Raji (cell line): ENCODE measurements around the gene ZNF500.

ENCODE experiments used
- POLR2A ChIP-seq: IDR thresholded peaks from 2 replicates; pipeline ENCODE4 v1.6.1; 2011; ENCODE audit warnings: low read depth, low read length, control low read depth; ENCODE audit not compliant: insufficient read depth

ZNF500 gene

GRCh38 chr16:4800290-4801041 lies 33.5 kb upstream of the ZNF500 start:
- TF ChIP-seq POLR2A = no peak

GRCh38 chr16:4799171-4799855 lies 32.4 kb upstream of the ZNF500 start:
- TF ChIP-seq POLR2A = no peak

GRCh38 chr16:4798456-4798855 lies 31.5 kb upstream of the ZNF500 start:
- TF ChIP-seq POLR2A = no peak

- TF ChIP-seq POLR2A = no peak
Observed at GRCh38 chr16:4797805-4798252, 30.9 kb upstream of the ZNF500 start.

- no peak for TF ChIP-seq POLR2A
Observed at GRCh38 chr16:4796982-4797804, 30.2 kb upstream of the ZNF500 start.

- no peak for TF ChIP-seq POLR2A
Observed at GRCh38 chr16:4795828-4796572, 29.0 kb upstream of the ZNF500 start.

- TF ChIP-seq POLR2A = no peak
Observed at GRCh38 chr16:4795181-4795827, 28.3 kb upstream of the ZNF500 start, which contains the start of gene SMIM22. TSS of gene SMIM22 (plus strand) at chr16:4795369. CDS start at chr16:4795735, 366 bp downstream.

- no peak for TF ChIP-seq POLR2A
Observed at GRCh38 chr16:4792951-4793513, 26.1 kb upstream of the ZNF500 start.

GRCh38 chr16:4790871-4791270 lies 23.9 kb upstream of the ZNF500 start:
- TF ChIP-seq POLR2A = no peak

- TF ChIP-seq POLR2A = no peak
Observed at GRCh38 chr16:4790261-4790660, 23.3 kb upstream of the ZNF500 start.

GRCh38 chr16:4788910-4789309 lies 21.9 kb upstream of the ZNF500 start:
- no peak for TF ChIP-seq POLR2A

GRCh38 chr16:4788489-4788889 lies 21.5 kb upstream of the ZNF500 start:
- TF ChIP-seq POLR2A = no peak

GRCh38 chr16:4787627-4788482 lies 20.9 kb upstream of the ZNF500 start, which contains the start of gene SEPTIN12:
TSS of gene SEPTIN12 (minus strand) at chr16:4788345. CDS start at chr16:4787645, 700 bp downstream.
- TF ChIP-seq POLR2A = no peak
